Retinal pigment epithelial cell (primary cell): Measurements from ENCODE around the gene PRKN.

Experiments
- DNase-seq: peaks from one replicate; pipeline ENCODE4 v3.0.0-alpha.2; 2010; ENCODE audit warnings: low read depth
- H3K4me3 ChIP-seq: 2 replicates; pipeline ENCODE4 v1.5.1; 2011; ENCODE audit warnings: mild to moderate bottlenecking, low read length, control low read depth, moderate library complexity
- CTCF ChIP-seq: conservative IDR thresholded peaks from 2 replicates; pipeline ENCODE4 v1.5.1; 2011; ENCODE audit warnings: low read depth, low read length, control low read depth, inconsistent platforms

PRKN gene

GRCh38 chr6:161355696-161356095, 1371.9 kb downstream of the PRKN start:
- no peak for TF ChIP-seq CTCF
- H3K4me3 ChIP-seq: no peak overlapping the region
- DNase-seq: no peak

GRCh38 chr6:161354956-161355355, 1372.6 kb downstream of the PRKN start:
- TF ChIP-seq CTCF: no peak
- no peak for DNase-seq
- H3K4me3 ChIP-seq: no peak overlapping the region

- TF ChIP-seq CTCF: no peak
- peak; percentile 17 for DNase-seq
- H3K4me3 ChIP-seq: no peak overlapping the region
Observed at GRCh38 chr6:161354276-161354840, 1373.2 kb downstream of the PRKN start.

DNA sequence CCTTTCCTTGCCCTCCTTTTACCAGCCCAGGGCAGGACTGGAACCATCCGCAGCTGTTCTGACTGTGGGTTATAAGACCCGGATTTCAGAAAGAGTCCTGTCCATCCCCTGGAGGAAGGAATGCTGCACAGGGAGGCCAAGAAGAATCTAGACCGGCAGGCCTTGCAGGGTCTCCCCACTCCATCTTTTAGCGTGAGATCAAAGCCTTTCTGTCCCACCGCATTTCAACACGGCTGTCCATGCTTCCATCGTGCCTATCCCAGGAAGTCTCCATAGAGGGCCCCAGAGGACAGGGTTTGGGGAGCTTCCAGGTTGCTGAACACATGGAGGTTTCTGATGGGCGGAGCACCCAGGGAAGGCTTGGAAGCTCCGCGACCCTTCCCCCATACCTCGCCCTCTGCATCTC, 1374.4 kb downstream of the PRKN start:
- peak; percentile 27 for TF ChIP-seq CTCF
- DNase-seq: no peak
- H3K4me3 ChIP-seq: no peak overlapping the region

- DNase-seq: no peak
- no peak for TF ChIP-seq CTCF
- H3K4me3 ChIP-seq: no peak overlapping the region
Observed at GRCh38 chr6:161351858-161352257, 1375.7 kb downstream of the PRKN start.

- no peak for TF ChIP-seq CTCF
- DNase-seq: no peak
- H3K4me3 ChIP-seq: no peak overlapping the region
Observed at GRCh38 chr6:161349886-161350285, 1377.7 kb downstream of the PRKN start.

DNA sequence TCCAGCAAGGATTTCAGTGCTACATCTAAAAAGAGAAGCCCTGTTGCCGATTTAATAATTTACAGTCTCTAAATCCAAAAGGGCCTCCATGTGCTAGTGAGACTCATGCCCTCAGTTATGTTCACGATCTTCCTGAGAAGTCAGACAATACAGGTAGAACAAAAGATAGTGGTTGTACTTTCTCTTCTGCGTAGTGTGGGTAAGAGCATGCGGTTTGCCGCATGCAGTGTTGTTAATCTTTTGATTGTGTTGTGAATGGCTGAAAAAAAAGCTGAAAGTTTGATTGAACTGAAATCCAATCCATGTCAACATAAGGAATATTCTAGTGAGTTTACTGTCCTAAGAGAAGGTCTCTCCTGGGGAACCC, 1379.0 kb downstream of the PRKN start:
- no peak for DNase-seq
- no peak overlapping the region for H3K4me3 ChIP-seq
- no peak for TF ChIP-seq CTCF
